GM21447 (cell line): ENCODE measurements around the gene NDC80.

Source experiments
- ATAC-seq: cut with Tn5 transposase; IDR thresholded peaks from one replicate; pipeline ENCODE4 v1.9.1; 2021; ENCODE audit not compliant: unreplicated experiment

The NDC80 gene

GRCh38 chr18:2662990-2663389, 91.6 kb downstream of the NDC80 start:
- ATAC-seq: no peak
